Camera-type eye (tissue), 1 donor: ENCODE measurements around the gene PANK2. TPM values are rescaled to one million over a fixed set of nuclear protein-coding genes. Genes with fewer than 3 reads are reported as not detected.

Experiments
- total RNA-seq: library from RNA; depleted of rRNA; stranded (reverse); fragments of >200 nt; gene quantifications from one replicate; pipeline ENCODE4 v1.2.3, GENCODE V29; 2014

Gene PANK2
- 65.5 TPM for total RNA-seq

DNA sequence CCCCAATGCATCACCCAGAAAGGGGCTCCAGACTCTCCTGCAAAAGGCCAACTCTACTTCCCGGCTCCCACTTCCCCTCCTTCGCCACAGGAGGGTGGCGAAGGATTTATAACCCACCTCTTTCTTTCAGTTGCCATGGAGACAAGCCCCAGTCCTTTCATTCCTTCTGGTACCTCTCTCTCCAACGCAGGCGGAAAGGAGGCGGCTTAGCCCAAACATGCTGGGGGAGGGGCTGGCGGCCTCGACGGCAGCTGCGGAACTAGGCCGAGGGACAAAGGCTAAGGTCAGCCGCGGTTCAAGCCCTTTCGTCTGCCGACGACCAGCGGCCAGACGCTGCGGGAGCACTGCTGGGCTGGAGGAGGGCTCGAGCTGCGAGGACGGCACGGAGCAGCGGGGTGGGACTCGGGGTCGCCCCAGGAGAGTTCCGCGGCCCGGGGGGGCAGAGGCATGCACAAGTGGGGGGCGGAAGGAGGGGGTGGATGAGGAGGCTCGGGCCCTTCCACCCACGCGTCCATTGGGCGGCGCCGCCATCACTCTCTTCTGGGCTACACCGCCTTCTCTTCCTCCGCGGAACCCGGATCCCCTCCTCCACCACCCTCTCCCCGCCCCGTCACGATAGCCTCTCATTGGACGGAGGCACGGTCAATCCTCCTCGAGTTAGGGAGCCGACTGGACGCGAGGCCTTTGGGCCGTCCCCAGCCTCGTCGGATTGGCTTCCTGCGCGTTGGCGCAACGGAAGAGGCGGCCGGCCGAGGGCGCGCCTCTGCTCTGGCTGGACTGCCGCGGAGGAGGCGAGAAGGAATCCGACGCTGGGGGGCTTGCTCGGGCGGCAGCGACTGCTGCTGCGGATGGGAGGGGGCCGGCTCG, at the start of gene PANK2:
Gene PANK2 (plus strand): TSS at position 766 of the 867 bp plus-strand sequence.

DNA sequence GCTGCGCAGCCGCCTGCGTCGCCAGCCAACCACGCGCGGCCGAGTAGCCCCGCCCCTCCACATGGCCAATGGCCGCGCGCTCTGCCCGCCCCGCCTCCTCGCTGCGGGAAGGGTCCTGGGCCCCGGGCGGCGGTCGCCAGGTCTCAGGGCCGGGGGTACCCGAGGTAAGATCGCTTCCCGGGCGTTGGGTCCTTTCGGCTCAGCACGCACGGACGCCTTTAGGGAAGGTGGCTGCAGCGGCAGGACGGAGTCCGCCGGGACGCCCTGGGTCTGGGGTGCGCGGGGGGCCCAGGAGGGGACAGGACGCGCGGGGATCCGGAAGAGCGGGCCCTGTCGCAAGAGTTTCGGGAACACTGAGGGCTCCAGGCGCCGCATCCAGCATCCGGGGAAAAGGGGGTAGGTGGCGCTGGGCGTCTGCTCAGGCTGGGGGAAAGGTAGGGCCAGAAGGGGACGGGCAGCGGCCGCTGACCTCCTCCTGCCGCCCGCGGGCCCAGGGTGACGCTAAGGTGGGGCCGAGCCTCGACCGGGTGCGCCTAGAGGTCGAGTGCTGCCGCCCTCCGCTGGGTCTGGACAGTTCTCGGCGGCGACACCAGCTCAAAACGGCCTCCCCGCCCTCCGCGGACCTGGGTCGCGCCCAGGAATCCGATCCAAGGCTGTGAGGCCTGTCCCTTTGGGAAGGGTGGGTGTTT, 42.3 kb upstream of the PANK2 start, which contains the start of gene MAVS:
Gene MAVS (plus strand): TSS at position 95 of the 689 bp plus-strand sequence. CDS start 7,791 bp downstream, outside the sequence.

Other genes with a start within 250 kb of the PANK2 start
- gene GFRA4, start 226.0 kb upstream of the PANK2 start, total RNA-seq: not detected
- gene ADAM33, start 207.4 kb upstream of the PANK2 start, total RNA-seq: 42.6 TPM
- gene SIGLEC1, start 176.8 kb upstream of the PANK2 start, total RNA-seq: 3.1 TPM
- 17.8 TPM for gene HSPA12B, start 156.7 kb upstream of the PANK2 start, total RNA-seq
- gene ADISSP, start 121.6 kb upstream of the PANK2 start, total RNA-seq: 8.1 TPM
- 1.1 TPM for gene SPEF1, start 107.9 kb upstream of the PANK2 start, total RNA-seq
- 44.0 TPM for gene CENPB, start 102.6 kb upstream of the PANK2 start, total RNA-seq
- 35.2 TPM for gene CDC25B, start 93.1 kb upstream of the PANK2 start, total RNA-seq
- gene AP5S1, start 68.8 kb upstream of the PANK2 start, total RNA-seq: 18.4 TPM
- gene MAVS, start 42.6 kb upstream of the PANK2 start, total RNA-seq: 18.5 TPM
- 18.6 TPM for gene RNF24, start 126.2 kb downstream of the PANK2 start, total RNA-seq